Activated CD4-positive, alpha-beta T cell treated with anti-CD3 and anti-CD28 coated beads for 24 hours (primary cell): ENCODE data around the gene TFCP2L1.
"Not testable (repeated sequence)": the region's sequence is repeated elsewhere in the genome, so short reads cannot be mapped to it uniquely, and the experiment has no call there.

Experiments
- DNase-seq, 2 donors: peaks; one replicate each; pipeline ENCODE4 v3.0.0-alpha.2; 2020; ENCODE audit warnings: low read depth in 2 of 2

Gene TFCP2L1

DNA sequence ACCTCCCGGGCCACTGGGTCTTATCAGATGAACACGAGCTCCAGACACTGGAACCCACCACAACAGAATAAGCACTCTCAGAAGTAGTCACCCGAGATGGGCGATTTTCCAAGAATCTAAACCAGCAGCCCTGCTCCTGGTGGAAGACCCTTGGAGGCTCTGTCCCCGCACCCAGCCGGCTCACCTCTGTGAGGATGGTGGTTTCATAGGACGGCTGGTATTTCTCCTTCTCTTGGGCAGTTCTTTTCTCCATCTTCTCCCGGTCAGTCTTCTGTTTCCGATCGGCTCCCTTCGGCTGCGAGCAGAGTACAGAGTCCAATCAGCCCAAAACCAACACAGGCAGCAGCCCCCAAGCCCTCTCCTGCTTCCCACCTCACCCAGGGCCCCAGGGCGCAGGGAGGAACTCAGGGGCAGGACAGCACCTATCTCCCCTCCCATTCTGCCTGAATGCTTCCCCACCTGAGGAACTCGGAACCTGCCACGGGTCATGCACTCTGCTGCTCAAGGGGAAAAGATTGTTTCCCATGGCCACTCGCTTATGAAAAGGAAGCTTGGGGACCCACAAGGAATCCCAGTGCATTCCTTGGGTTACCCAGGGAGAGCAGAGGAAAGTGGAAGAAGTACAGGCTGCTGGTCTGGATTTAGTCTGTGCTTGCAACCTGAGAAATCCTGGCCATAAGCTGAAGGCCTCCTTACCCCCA is 42.7 kb downstream of the TFCP2L1 start:
- DNase-seq = no peak

- DNase-seq = no peak
Observed at GRCh38 chr2:121241466-121241865, 43.5 kb downstream of the TFCP2L1 start.

DNA sequence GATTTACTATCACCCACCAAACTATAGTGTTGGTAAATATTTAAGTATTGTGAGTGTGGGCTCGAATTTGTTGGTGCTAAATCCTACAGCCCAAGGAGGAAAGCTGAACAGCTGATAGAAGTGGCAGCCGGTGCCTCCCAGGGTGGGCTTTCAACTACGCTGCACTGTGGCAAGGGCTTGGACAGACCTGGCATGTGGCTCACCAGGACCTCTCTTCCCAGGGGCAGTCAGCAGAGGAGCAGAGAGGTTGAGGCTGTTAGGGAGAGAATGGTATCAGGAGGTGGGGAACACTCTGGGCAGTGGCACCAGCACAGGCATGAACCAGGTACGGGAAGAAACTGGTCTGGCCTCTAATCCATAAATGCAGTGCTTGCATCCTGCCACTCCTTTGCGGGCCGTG is 44.6 kb downstream of the TFCP2L1 start:
- no peak for DNase-seq

DNA sequence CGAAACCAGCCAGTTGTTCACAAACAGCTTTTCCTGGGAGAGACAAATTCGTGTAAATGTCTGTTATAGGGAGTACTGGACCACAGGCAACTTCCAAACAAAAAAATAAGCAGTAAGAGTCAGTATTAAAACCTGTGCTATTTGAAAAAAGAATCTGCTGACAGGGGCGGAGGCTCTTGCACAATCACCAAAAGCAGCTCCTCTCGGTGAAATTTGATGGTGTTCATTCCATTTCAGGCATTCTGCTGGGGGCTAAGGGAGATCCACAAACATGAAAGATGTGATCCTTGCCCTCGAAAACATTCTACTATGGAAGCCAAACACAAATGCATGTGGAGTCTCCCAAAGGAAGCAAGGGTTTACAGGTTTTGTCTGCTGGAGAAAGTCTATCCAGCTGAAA is 45.0 kb downstream of the TFCP2L1 start:
- DNase-seq = no peak

- DNase-seq = no peak
Observed at GRCh38 chr2:121239471-121239870, 45.5 kb downstream of the TFCP2L1 start.

DNA sequence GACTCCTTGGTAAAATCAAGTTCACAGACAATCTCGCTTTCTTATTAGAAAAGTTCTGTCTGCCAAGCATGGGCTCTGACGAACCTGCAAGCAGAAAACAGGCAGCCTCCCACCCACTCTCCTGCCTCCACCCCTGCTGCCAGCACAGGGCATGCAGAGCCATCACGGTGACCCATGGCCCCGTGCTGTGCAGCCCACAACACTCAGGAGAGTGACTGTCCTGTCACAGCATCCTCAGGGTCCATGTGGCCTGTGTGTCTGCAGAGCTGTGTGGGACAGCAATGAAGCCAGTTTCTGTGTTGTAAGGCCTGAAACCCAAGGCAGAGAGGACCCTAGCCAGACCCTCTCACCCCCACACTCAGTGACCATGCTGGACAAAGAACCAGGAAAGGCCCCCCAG is 46.2 kb downstream of the TFCP2L1 start:
- DNase-seq = no peak

GRCh38 chr2:121237980-121238665 is 46.9 kb downstream of the TFCP2L1 start:
- no peak for DNase-seq

DNA sequence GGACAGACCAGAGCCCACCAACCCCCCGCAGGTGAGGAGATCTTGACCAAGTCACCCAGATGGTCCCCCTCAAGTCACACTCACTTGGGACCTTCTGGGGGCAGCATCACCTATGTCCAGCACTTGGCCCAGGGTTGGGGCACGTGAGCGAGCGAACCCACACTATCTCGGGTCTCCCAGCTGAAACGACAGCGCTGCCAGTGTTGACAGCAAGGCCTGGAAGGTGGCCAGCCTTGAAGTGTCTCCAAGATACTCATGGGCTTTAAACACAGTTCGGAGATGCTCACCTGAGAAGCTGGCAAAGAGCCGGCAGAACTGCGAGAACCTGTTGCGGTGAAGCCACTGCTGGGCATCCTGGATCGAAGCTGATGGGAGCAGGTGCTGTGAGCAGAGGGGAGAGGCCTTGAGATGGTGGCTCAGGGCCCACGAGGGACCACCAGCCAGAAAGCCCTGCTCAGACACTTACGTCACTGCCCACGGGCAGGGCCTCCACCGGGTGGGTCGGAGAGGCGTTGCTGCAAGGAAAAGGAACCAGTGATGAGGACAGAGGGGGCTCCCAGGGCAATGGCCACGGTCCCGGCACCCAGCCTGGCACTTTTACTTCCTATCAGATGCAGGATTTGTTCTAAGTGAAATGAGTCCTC is 47.5 kb downstream of the TFCP2L1 start:
- no peak for DNase-seq

DNA sequence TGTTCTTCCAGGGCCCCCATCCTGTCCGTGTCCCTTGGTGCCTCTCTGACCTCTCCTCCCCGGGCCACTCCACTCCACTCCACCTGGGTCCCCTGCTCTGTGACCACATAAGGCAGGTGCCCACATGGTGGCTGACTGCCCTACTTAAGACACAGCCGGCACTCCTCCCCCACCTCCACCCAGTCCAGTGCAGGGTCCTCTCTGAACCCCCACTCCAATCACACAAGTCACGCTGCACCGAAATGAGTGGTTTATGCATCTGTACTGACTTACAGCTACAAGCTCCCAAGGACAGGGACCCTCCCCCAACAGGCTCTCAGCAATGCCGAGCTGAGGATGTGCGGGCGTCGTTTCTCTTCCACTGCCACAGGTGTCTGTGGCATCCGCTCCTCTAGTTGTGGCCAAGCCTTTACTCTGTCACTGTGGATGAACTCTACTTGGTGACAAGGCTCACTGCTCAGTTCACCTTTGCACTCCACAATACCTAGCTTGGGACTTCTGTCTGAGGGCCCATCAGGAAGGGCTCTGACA is 48.3 kb downstream of the TFCP2L1 start:
- DNase-seq = no peak

DNA sequence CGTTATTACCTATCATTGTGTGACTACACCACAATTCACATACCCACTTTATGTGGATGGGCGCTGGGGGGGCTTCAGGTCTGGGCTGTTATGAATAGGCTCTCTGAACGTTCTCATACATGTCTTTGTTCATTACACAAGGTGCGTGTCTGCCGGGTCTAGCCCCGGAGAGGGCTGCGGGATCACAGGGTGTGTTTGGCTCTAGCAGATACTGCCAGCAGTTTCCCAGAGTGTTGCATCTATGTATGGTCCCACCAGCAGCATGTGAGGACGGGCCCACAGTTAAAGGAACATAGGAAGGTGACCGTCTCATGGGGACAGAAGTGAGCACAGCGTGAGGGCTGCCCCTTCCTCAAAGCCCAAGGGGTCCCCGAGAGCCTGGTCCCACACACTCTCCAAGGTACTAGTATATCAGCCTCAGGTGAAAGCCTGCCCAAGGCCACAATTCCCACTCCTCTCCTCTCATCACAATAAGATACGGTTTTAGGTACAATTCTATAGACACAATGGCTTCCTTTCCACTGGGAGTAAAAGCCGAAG is 48.8 kb downstream of the TFCP2L1 start:
- no peak for DNase-seq

DNA sequence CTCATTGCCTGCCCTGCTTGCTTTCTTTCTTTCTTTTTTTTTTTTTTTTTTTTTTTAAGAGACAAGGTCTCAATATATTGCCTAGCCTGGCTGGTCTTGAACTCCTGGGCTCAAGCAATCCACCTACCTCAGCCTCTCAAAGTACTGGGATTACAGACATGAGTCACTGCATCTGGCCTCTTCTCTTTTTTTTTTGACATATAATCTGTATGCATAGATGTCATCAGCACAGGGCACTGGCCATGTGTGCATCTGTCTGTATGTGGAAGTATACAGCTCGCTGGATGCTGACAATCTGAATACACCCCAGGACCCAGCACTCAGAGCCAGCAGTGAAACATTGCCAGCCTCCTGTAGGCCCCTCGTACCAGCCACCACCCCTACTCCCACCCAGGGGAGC is 49.5 kb downstream of the TFCP2L1 start:
- no peak for DNase-seq

GRCh38 chr2:121234791-121235190 is 50.2 kb downstream of the TFCP2L1 start:
- no peak for DNase-seq

DNA sequence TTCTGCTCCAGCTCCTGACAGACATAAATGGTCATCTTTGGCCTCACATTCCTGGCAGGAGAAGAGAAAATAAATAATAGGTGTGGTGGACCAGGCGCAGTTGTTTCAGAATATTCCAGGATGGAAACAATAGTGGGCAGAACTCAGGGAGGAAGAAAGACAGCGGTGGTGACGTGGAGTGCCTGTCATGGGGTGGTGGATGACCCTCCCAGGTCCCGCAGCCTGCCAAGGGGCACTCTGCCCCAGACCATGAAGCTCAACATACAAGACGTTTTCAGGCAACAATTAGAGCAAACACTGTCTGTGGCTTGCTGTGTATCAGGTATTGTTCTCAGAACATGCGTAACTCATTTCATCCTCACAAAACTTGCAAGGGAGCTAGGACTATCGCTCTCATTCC is 50.9 kb downstream of the TFCP2L1 start:
- DNase-seq = no peak

DNA sequence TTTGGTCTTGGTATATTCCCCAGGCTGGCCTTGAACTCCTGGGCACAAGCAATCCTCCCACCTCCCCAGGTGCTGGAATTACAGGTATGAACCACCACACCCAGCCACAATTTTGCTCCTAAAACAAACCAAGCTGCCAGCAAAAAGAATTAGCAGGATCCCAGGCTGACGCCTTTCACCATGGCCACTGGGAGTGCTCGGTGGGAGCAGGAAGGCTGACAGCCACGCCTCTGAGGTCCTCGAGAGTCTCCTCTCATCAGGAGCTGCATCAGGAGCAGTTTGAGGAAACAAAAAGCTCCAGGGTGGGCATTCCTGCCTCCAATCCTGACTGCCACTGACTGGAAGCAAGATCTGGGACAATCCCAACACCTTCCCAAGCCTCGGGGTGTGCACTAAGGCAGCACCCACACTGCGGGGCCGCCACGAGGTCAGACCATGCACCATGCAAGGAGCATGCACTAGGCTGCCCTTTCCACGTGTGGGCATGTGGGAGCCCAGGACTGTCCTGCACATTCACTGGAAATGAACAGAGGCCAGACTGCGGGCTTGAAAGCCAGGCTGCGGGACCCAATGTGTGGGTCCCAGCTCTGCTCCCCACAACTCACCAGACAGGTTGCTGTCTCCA is 51.4 kb downstream of the TFCP2L1 start:
- no peak for DNase-seq

- DNase-seq = no peak
Observed at GRCh38 chr2:121232626-121233265, 52.3 kb downstream of the TFCP2L1 start.

DNA sequence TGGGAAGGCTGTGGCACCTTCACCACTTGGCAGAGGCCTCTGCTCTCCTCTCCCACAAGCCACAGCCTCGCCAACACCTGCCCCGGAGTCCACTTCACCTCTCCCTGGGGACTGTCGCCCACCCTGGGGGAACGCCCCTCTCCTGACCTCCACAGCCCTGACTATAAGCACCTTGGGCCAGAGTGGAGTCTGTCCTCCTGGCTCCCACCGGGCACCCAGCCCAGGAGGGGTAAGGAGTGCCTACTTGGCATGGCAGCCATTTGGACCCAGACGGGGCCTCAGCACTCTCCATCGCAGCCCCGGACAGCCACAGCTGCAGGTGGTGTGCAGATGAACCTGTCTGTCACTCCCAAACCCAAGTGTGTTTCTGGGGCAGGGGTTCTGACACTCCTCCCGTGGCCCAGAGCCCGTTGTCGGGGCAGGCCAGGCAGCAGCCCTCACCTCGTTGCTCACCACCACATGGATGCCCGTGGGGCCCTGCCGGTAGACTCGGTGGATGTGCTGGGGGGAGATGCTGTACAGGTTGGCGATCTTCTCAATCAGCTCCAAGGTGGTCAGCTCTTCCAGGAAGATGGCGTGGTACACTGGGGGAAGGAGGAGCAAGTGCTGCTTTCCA is 53.5 kb downstream of the TFCP2L1 start:
- DNase-seq = no peak

GRCh38 chr2:121228521-121228920 is 56.5 kb downstream of the TFCP2L1 start:
- no peak for DNase-seq

- not testable (repeated sequence) for DNase-seq
Observed at GRCh38 chr2:121227381-121228144, 57.4 kb downstream of the TFCP2L1 start.

DNA sequence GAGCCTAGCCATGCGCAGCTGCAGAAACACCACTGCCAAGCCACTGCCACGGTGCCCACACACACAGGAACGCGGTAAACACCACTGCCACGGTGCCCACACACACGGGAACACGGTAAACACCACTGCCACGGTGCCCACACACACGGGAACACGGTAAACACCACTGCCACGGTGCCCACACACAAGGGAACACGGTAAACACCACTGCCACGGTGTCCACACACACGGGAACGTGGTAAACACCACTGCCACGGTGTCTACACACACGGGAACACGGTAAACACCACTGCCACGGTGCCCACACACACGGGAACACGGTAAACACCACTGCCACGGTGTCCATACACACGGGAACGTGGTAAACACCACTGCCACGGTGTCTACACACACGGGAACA is 59.3 kb downstream of the TFCP2L1 start:
- not testable (repeated sequence) for DNase-seq

GRCh38 chr2:121220995-121221394 is 64.0 kb downstream of the TFCP2L1 start:
- DNase-seq = no peak
